ENCODE results near the gene SLC22A23. TPM values are rescaled to one million over a fixed set of nuclear protein-coding genes. Genes with fewer than 3 reads are reported as not detected.

The SLC22A23 gene
- total RNA-seq, 2 donors from 2014 or later, result 85.7 to 89.5 TPM

- H3K9me3 ChIP-seq, result no peaks in the 10 kb centered on the region
- H3K9ac ChIP-seq (ENCODE audit: low read depth in 2 of 2, low read length in 2 of 2), result no peak overlapping the region
- H3K4me3 ChIP-seq, result no peak overlapping the region
- H3K27me3 ChIP-seq, result no peaks in the 10 kb centered on the region
- no peak for DNase-seq
- TF ChIP-seq, protein P1, sequence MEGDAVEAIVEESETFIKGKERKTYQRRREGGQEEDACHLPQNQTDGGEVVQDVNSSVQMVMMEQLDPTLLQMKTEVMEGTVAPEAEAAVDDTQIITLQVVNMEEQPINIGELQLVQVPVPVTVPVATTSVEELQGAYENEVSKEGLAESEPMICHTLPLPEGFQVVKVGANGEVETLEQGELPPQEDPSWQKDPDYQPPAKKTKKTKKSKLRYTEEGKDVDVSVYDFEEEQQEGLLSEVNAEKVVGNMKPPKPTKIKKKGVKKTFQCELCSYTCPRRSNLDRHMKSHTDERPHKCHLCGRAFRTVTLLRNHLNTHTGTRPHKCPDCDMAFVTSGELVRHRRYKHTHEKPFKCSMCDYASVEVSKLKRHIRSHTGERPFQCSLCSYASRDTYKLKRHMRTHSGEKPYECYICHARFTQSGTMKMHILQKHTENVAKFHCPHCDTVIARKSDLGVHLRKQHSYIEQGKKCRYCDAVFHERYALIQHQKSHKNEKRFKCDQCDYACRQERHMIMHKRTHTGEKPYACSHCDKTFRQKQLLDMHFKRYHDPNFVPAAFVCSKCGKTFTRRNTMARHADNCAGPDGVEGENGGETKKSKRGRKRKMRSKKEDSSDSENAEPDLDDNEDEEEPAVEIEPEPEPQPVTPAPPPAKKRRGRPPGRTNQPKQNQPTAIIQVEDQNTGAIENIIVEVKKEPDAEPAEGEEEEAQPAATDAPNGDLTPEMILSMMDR (IDR thresholded peaks at IDR 0.05), result no peak
- no peaks in the 10 kb centered on the region for H3K36me3 ChIP-seq
- intact Hi-C loops (cut with DNase I), result no loop called here
- no peaks in the 10 kb centered on the region for H3K4me1 ChIP-seq
- H3K27ac ChIP-seq, result no peak overlapping the region
Measured at GRCh38 chr6:3306848-3307247, 150.0 kb downstream of the SLC22A23 start.

GRCh38 chr6:3305831-3306230 lies 151.0 kb downstream of the SLC22A23 start:
- H3K27ac ChIP-seq, result no peak overlapping the region
- H3K9me3 ChIP-seq, result no peaks in the 10 kb centered on the region
- intact Hi-C loops (cut with DNase I), result no loop called here
- no peaks in the 10 kb centered on the region for H3K4me1 ChIP-seq
- no peaks in the 10 kb centered on the region for H3K36me3 ChIP-seq
- H3K4me3 ChIP-seq, result no peak overlapping the region
- no peak for DNase-seq
- H3K9ac ChIP-seq (ENCODE audit: low read depth in 2 of 2, low read length in 2 of 2), result no peak overlapping the region
- TF ChIP-seq, protein P1 (IDR thresholded peaks at IDR 0.05), result no peak
- H3K27me3 ChIP-seq, result no peaks in the 10 kb centered on the region

DNA sequence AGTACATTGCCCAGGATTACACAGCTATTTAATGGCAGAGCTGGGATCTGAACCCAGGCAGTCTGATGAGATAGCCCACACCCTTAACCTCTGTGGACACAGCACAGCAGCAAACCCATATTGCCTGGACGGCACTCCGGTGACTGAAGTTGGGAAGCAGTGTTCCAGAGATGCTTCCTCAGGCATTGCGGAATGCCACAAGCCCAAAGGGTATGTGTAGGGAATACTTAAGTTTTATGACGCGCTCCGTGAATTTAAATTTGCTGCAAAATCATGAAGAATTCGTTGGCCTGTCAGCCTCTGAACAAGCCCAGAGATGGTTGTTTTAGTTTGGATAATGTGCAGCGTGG lies 151.7 kb downstream of the SLC22A23 start:
- Histone ChIP-seq H3K4me3 (no peak overlapping the region), H3K4me1 (no peaks in the 10 kb centered on the region), H3K27ac (no peak overlapping the region), H3K27me3 (no peaks in the 10 kb centered on the region), H3K36me3 (no peaks in the 10 kb centered on the region), H3K9me3 (no peaks in the 10 kb centered on the region), H3K9ac (ENCODE audit: low read depth in 2 of 2, low read length in 2 of 2) (no peak overlapping the region)
- TF ChIP-seq, protein P1 (IDR thresholded peaks at IDR 0.05), result no peak
- intact Hi-C loops (cut with DNase I), result no loop called here
- DNase-seq, result no peak

GRCh38 chr6:3304500-3305215 lies 152.2 kb downstream of the SLC22A23 start:
- Histone ChIP-seq H3K4me1 (no peaks in the 10 kb centered on the region), H3K9me3 (no peaks in the 10 kb centered on the region), H3K27ac (no peak overlapping the region), H3K4me3 (no peak overlapping the region), H3K27me3 (no peaks in the 10 kb centered on the region), H3K9ac (ENCODE audit: low read depth in 2 of 2, low read length in 2 of 2) (no peak overlapping the region), H3K36me3 (no peaks in the 10 kb centered on the region)
- DNase-seq, result no peak
- TF ChIP-seq, protein P1 (IDR thresholded peaks at IDR 0.05), result no peak
- intact Hi-C loops (cut with DNase I), result no loop called here

- Histone ChIP-seq H3K9me3 (no peaks in the 10 kb centered on the region), H3K27ac (no peak overlapping the region), H3K27me3 (no peaks in the 10 kb centered on the region), H3K9ac (ENCODE audit: low read depth in 2 of 2, low read length in 2 of 2) (no peak overlapping the region), H3K4me3 (no peak overlapping the region), H3K4me1 (no peaks in the 10 kb centered on the region), H3K36me3 (no peaks in the 10 kb centered on the region)
- DNase-seq, result no peak
- intact Hi-C loops (cut with DNase I), result no loop called here
- TF ChIP-seq, protein P1 (IDR thresholded peaks at IDR 0.05), result no peak
Measured at GRCh38 chr6:3303795-3304411, 152.9 kb downstream of the SLC22A23 start.

All from colonic mucosa (tissue), 4 donors.